LHCN-M2 (cell line): ENCODE data around the gene MEIS2. TPM values are rescaled to one million over a fixed set of nuclear protein-coding genes. Genes with fewer than 3 reads are reported as not detected.
A peak's percentile ranks its signal among the peaks of the same experiment; 100 is the strongest.

Experiments used
- DNase-seq: peaks from one replicate; pipeline ENCODE4 v3.0.0-alpha.2; 2012; ENCODE audit warnings: low read depth
- total RNA-seq: library from RNA; depleted of rRNA; stranded (reverse); fragments of >200 nt; gene quantifications from 2 replicates; pipeline ENCODE4 v1.2.3, GENCODE V29; 2014

The MEIS2 gene
- total RNA-seq, 1 experiment from 2014 or later, result 13.8 TPM

DNA sequence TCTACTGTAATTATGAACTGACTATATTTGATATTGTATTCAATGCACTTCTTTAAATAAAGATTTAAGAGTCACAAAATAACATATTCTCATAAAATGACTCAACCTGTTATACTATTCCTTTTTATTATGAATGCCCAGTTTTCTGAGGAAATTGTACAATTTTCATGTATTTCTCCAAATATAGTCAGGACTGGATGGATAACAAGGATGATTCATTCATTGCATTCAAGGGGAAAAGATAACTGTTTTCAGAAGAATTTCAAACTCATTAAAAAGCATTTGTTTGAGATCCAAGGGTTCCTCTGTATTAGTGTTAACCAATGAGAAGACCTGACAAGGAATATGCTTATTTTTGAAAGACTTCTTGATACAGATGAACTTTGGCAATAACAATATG is 163.7 kb downstream of the MEIS2 start:
- peak; percentile 29 for DNase-seq

GRCh38 chr15:36933255-36933990 is 166.9 kb downstream of the MEIS2 start:
- DNase-seq, result no peak

DNA sequence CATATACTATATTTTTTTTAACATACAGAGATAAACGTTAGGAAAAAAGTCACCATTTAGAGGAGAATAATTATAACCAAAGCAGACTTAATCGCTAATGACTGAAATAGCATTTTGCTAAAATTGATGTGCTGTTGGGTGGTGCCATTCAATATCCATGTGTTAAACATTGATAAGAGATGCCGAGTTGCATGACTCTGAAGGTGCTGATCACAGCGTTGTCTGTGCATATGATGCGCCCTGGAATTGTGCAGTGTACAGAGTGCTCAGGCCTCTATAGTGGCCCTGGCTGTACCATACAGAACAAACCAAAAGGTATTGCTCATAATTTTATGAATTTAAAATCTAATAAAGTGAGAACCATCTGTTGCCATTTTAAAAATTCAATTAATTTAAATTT is 168.3 kb downstream of the MEIS2 start:
- no peak for DNase-seq

DNA sequence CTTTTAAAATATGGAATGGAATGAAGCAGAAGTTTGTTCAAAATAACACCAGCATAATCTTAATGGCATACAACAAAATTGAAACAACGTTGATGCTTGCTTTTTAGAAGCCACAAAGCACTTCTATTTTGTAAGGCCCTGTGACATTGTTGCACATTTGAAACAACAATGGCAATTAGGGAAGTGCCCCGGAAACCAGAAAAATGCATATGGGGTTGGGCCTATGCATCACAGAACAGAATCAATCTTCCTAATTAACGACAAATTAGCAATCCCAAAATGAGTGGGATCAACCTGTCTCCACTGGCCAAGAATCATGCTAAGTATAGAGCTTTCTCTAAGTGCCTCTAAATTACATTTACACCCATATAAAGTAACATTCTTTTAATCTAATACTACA is 168.9 kb downstream of the MEIS2 start:
- DNase-seq, result no peak

- no peak for DNase-seq
Measured at GRCh38 chr15:36926427-36926825, 173.9 kb downstream of the MEIS2 start.

DNA sequence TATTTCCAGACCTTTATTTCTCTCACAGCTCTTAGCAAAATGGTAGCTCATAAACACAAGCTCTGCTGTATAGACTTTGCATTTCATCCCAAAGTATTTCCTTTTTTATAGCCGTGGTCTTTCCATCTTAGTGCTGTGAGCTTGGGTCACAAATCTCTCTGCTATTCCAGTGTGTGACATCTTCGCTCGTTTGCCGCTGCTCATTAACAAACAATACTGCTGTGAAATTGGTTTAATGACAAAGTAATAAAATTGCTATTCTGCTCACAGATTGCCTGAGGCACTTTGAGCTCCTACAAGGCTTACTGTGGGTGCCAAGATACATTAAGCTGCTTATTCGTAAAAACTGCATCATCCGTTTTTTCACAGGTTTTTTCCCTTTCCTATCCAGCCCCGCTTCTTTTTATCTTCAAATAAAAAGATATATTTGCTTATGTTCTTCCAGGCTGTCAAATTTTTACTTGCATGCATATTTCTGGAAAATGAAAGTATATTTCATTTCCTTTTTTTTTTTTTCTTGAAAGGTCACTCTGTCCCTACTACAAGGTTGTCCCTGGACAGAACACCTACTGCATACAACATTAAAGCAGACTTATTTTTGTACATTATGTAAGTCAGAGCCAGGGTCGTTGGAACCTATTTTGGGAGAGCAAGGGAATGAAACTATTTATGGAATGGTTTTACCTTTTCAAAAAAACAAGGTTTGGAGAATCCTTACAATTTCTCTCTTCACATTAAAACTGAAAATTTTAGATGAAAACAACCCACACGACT is 174.5 kb downstream of the MEIS2 start:
- no peak for DNase-seq

GRCh38 chr15:36925049-36925448 is 175.3 kb downstream of the MEIS2 start:
- DNase-seq, result no peak

- DNase-seq, result no peak
Measured at GRCh38 chr15:36924034-36924433, 176.3 kb downstream of the MEIS2 start.

DNA sequence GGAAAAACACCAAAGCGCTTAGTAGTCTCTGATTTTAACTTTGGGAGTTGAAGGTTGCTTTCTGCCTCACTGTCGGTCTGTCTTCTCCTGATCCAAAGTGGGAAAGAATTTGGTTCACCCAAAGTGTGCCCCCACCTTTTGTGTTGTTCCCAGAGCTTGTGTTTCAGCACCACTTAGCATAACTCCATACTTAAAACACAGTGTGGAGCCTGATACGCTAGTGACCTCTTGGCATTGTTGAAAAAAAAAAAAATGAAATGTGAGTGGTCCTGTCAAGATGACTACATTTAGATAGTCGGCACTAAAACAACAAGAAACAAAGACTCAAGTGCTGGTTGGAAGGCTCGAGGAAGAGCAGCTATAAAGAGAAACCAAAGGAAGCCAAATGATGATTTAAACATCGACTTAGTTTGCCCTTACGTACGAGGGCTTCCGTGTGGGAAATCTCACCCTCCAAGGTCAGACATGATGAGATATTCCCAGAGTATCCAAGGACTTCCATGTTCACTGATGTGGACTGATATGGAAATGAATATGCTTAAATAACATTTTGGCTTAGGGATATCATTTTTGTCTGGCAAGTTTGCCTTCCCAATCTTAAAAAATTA is 178.8 kb downstream of the MEIS2 start:
- DNase-seq, result no peak

DNA sequence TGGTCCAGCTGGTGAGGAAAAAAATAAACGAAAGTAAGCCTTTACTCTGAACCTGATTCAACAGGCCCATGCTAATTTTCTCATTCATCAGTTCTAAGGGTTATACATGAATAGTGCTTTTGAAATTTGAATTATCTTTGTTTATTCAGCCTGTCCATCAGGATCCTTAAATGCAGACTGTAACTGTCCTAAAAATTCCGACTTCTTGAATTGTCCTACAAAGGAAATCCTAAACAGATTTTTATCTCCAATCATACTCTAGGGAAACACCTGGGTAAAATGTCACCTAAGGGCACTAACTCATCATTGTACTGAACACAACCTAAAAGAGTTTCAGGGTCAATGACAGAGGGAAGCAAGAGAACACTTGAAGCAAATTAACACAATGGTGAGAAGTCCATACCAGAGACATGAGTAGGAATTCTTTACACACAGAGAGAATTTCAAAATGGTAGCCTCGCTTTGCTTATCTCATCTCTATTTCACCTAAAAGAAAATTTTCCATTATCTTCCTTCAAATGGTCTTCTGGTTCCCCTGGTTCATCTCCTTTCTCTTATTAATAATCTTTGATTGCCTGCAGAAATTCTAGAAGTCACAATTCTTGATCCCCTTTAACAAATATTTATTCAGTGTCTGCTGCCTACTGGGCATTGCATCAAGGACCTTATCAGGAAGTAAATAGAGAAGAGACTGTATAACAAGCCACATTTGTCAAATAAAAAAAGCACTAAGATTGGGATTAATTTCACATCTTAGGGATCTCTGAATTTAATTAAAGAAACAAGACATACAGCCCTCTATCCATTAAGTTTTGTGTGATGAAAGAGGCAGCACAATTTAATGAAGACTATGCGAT is 182.7 kb downstream of the MEIS2 start:
- DNase-seq, result no peak

DNA sequence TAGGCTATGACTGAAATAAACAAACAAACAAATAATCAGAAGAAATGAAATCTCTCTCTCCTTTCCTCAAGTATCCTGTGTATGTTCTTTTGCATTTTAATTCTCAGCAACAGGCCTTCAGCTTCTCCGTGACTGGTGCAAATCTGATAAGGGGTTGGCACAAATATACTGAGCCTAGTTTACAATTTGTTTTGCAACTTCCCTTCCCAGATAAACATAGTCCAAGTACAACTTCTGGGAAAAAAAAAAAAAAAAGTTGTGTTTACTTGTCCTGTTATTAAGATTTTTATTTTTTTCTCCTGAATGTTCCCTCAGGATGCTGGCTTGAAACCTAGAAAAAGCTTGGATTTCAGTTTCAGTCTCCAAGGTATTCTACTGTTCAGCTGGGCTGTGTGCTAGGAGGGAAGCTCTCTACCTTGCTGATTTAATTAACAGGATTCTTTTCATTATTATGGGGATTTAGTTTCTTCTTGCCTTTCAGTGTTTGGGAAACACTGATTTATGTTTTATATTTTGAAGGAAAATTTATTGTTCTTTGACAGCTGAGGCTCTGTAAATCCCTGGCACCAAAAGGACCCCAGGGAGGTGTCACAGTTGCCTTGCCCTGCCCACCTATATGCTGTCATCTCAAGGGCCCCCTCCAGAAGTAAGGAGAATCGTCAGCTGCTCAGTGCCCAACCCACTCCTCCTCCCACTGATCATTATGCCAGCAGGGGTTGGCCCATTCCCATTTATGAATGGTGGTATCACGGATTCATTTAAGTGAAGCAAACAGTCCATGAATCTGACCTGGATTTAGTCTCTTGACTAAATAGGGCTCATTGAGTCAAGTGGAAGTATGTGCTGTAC is 185.2 kb downstream of the MEIS2 start:
- DNase-seq, result no peak

DNA sequence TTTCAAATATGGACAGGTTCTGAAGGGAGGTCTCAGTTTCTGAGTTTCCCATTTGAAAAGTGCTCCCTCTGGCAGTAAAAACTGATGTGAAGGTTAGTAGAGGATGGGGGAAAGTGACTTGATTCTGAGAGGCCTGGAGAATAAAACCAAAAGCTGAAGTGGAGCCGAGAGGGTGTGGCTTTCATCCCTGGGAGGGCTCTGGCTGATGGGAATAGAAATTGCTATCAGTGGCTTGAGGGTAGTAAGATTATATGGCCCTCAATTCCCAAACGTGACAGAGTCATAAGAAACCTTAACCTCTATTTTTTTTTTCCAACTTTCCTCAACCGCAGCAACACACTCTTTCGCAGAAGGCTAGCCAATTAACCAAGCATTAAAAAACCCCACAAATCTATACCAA is 185.9 kb downstream of the MEIS2 start:
- no peak for DNase-seq

DNA sequence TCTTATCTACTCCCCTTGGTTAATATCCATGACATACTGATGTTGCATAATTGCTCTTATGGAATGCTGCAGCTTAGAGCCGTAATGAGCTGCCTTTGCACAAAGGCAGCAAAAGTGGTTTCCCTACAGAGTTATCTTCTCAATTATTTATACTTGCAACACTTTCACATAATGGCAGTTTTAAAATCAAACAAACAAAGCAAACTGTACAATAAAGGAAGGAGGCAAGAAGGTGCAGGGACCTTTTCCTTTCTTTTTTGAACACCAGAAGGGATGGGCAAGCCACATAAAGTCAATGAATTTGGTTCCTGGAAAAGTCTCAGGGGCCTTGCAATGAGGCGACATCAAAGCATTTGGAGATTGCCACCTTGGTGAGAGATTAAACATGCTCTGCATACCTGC is 188.0 kb downstream of the MEIS2 start:
- no peak for DNase-seq

GRCh38 chr15:36911322-36911944 is 188.9 kb downstream of the MEIS2 start:
- peak; percentile 61 for DNase-seq

- DNase-seq, result no peak
Measured at GRCh38 chr15:36908991-36909390, 191.4 kb downstream of the MEIS2 start.

- no peak for DNase-seq
Measured at GRCh38 chr15:36907295-36907694, 193.1 kb downstream of the MEIS2 start.

- no peak for DNase-seq
Measured at GRCh38 chr15:36905908-36906307, 194.4 kb downstream of the MEIS2 start.

GRCh38 chr15:36904715-36905114 is 195.6 kb downstream of the MEIS2 start:
- no peak for DNase-seq

DNA sequence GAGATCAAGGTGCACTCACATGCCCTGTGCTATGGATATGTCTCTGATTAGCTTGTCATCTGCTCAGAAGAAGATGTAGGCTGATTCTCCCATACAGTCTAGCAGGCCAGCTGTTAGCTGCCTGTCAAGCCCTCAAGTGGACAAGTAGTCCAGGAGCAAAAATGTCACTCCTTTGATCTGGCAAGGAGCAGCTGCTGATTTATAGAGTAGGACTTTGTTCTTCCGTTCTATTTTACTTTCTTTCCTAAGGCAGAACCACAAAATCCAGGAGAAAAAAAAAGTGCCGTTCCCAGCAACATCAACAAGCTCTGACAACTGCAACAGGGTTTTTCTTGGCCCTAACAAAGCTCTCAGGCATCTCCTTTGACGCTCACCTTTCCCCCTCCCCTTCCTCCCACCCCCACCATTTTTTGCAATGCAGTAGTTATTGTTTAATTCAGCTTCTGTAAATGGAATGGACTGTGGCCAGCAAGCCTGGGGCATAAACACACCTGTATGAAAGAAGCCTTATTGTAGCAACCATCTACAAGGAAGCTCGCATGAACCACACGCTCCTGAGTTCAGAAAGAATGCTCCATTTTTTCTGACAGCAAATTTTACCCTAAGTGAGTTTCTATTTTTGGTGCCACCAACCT is 196.3 kb downstream of the MEIS2 start:
- DNase-seq, result peak; percentile 90

GRCh38 chr15:36903195-36903594 is 197.2 kb downstream of the MEIS2 start:
- DNase-seq, result no peak
